ENCODE data around the gene BHLHE40. TPM values are rescaled to one million over a fixed set of nuclear protein-coding genes. Genes with fewer than 3 reads are reported as not detected.

The BHLHE40 gene
- total and polyA plus RNA-seq, 2 of the 4 experiments (the other 2 are of a cell fraction): 22.8 to 31.8 TPM

DNA sequence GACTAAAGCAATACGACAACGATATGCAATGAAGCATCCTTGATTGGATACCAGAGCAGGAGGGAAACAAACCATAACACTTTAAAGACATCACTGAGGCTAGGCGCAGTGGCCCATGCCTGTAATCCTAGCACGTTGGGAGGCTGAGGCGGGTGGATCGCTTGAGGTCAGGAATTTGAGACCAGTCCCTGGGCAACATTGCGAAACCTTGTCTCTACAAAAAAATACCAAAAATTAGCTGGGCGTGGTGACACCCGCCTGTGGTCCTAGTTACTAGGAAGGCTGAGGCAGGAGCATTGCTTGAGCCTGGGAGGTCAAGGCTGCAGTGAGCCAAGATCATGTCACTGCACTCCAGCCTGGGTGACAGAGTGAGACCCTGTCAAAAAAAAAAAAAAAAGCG is 33.9 kb upstream of the BHLHE40 start:
- Histone ChIP-seq H3K56ac (ENCODE audit: extremely low read depth, insufficient read depth, low read length) (no peak overlapping the region), H2AFZ (replicated peaks; ENCODE audit: low read length, poor library complexity) (no peak overlapping the region), H3K4me1 (ENCODE audit: control insufficient read depth, insufficient read depth, low read length) (no peaks in the 10 kb centered on the region), H3K79me1 (ENCODE audit: low read depth in 1 of 2, low read length in 2 of 2) (no peaks in the 10 kb centered on the region; a peak in 1 of 4 replicates), H4K20me1 (ENCODE audit: insufficient read depth, low read length) (no peaks in the 10 kb centered on the region), H3K18ac (ENCODE audit: low read depth, low read length) (no peak overlapping the region), H4K5ac (ENCODE audit: low read depth, low read length) (no peak overlapping the region), H3K9me3 (ENCODE audit: control insufficient read depth, insufficient read depth, low read length) (no peaks in the 10 kb centered on the region), H3K36me3 (ENCODE audit: control insufficient read depth, insufficient read depth, low read length) (no peaks in the 10 kb centered on the region), H3K23ac (ENCODE audit: low read depth, low read length) (no peak overlapping the region), H3K4ac (ENCODE audit: low read depth, low read length) (no peak overlapping the region), H3K27me3 (ENCODE audit: control insufficient read depth, insufficient read depth, low read length) (no peaks in the 10 kb centered on the region), H3K9me1 (ENCODE audit: insufficient read depth, low read length) (no peaks in the 10 kb centered on the region; the same call in 1 of the 2 replicates), H4K91ac (ENCODE audit: insufficient read depth, low read depth, low read length) (no peak overlapping the region), H2BK5ac (ENCODE audit: low read depth, low read length, poor library complexity, severe bottlenecking) (no peak overlapping the region), H4K8ac (ENCODE audit: low read depth in 2 of 2, low read length in 2 of 2) (no peak overlapping the region), H3K4me3 (ENCODE audit: insufficient read depth, low read depth, low read length) (no peak overlapping the region), H3K27ac (ENCODE audit: insufficient read depth, low read length) (no peak overlapping the region), H3K14ac (replicated peaks; ENCODE audit: low read depth, low read length) (no peak overlapping the region), H3K9ac (ENCODE audit: low read depth, low read length) (no peak overlapping the region), H2BK120ac (ENCODE audit: low read depth, low read length) (no peak overlapping the region), H2AK5ac (ENCODE audit: low read depth, low read length) (no peak overlapping the region), H2AK9ac (replicated peaks; ENCODE audit: low read depth, low read length, poor library complexity) (no peak overlapping the region), H2BK15ac (ENCODE audit: low read depth, low read length) (no peak overlapping the region), H2BK20ac (ENCODE audit: low read depth, low read length) (no peak overlapping the region), H3K4me2 (ENCODE audit: low read depth, low read length) (no peak overlapping the region)
- no peak for DNase-seq
- dilution Hi-C loops (cut with HindIII; ENCODE audit: low sequenced_read_pairs, unreplicated experiment): no loop called here
- no peak for ATAC-seq (ENCODE audit: low read depth)
- 90% methylated on average over 2 of the region's 10 CpGs; no CpG with 5 or more reads in 1 of the 2 experiments for WGBS, 2 experiments (ENCODE audit: extremely low coverage in 2 of 2, insufficient read length in 1 of 2)
- intact Hi-C loops (cut with micrococcal nuclease): no loop called here
- in situ Hi-C loops (cut with MboI; ENCODE audit: low sequenced_read_pairs): no loop called here
- no TSS peak for BruUV-seq (replicated peaks)
- POLR2A ChIA-PET (ENCODE audit: unreplicated experiment): no interaction called here
- CTCF ChIA-PET: no interaction called here
- TF ChIP-seq MAZ (IDR thresholded peaks at IDR 0.05; ENCODE audit: borderline replicate concordance, low read depth, low read length) (no peak), CEBPB (IDR thresholded peaks at IDR 0.05; ENCODE audit: low read depth, low read length) (peak; percentile 50)

Data from IMR-90 (cell line).